Middle frontal gyrus (tissue), 1 donor: ENCODE measurements around the gene STARD10.
A peak's percentile ranks its signal among the peaks of the same experiment; 100 is the strongest.
"Not testable (repeated sequence)": the region's sequence is repeated elsewhere in the genome, so short reads cannot be mapped to it uniquely, and the experiment has no call there.

Source experiments
- DNase-seq: peaks from one replicate; pipeline ENCODE4 v3.0.0-alpha.2; 2015; ENCODE audit warnings: low spot score; ENCODE audit errors: extremely low spot score

STARD10 gene

GRCh38 chr11:72826191-72826941, 32.5 kb upstream of the STARD10 start:
- no peak for DNase-seq

DNA sequence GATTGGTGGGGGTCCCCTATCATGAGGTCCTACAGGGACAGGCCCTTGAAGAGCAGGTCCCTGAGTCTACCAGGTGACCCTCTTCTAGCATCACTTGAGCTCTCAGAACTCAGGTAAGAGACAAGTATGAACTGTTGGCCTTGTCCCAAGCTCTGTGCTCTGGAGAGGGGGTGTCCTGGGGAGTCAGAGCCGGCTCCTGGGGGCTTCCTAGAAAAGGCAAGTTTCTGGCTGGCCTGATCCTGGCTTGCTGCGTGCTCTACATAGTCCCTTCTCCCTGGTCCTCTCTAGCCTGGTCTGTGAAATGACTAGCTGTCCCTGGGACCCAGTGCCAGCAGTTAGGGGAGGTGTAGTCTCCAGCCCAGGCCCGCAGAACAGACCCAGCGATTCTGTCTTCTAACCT, 31.8 kb upstream of the STARD10 start:
- DNase-seq = no peak

DNA sequence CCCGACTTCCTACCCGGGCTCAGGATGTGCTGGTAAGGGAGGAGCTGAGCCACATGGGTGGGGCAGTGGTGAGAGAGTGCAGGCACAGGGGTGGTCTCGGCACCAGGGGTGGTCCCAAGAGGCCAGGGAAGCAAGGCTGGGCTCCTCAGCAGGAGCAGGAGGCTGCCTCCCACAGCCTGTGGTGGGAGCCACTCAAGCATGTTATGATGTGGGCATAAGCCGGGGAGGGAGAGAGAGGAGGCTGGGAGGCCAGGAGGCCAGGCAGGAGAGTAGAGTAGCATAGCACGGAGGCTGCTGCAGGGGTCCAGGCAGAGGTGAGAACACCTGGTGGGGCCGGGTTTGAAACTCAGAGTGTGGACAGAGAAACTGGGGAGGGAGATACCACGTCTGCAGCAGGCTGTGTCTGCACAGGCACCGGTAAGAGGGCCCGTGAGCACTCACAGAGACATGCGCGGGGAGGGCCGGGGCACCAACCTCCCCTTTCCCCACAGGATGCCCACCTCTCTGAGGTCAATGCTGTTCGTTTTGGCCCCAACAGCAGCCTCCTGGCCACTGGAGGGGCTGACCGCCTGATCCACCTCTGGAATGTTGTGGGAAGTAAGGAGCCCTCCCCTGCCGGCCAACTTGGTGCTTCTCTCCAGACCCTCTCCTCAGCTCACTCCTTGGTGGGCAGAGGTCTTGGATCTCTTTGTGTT, 31.1 kb upstream of the STARD10 start:
- no peak for DNase-seq

- no peak for DNase-seq
These were observed 30.2 kb upstream of the STARD10 start for GRCh38 chr11:72824020-72824419.

DNA sequence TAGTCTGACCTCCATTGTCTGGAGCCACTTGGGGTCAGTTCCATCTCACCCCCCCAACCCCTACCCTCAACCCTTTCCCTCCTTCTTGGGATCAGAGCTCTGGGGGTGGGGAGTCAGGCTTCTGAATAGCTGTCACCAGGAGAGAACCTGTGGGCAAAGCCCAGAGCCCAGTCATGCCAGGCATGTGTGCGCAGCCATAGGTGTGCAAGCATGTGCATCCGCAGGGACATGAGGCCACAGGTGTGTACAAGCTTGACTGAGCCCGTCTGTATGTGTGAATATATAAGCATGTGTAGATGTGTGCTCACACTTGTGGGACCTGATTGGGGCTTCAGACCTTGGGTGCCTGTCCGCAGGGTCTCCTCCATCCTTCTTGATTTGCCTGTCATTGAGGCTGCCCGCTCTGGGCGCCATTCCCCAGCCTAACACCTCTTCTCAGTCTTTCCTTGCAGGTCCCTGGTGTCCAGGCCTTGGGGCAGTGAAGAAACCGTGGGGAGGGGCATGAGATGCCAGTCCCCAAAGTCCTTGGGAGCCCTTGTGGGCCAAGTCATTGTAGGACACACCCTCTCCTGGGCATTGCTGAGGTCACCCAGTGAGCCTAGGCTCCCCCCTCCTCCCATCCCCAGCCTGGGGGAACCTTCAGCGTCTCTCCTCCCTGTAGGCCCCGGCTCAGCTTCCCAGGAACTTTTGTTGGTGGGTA, 29.4 kb upstream of the STARD10 start:
- no peak for DNase-seq

DNA sequence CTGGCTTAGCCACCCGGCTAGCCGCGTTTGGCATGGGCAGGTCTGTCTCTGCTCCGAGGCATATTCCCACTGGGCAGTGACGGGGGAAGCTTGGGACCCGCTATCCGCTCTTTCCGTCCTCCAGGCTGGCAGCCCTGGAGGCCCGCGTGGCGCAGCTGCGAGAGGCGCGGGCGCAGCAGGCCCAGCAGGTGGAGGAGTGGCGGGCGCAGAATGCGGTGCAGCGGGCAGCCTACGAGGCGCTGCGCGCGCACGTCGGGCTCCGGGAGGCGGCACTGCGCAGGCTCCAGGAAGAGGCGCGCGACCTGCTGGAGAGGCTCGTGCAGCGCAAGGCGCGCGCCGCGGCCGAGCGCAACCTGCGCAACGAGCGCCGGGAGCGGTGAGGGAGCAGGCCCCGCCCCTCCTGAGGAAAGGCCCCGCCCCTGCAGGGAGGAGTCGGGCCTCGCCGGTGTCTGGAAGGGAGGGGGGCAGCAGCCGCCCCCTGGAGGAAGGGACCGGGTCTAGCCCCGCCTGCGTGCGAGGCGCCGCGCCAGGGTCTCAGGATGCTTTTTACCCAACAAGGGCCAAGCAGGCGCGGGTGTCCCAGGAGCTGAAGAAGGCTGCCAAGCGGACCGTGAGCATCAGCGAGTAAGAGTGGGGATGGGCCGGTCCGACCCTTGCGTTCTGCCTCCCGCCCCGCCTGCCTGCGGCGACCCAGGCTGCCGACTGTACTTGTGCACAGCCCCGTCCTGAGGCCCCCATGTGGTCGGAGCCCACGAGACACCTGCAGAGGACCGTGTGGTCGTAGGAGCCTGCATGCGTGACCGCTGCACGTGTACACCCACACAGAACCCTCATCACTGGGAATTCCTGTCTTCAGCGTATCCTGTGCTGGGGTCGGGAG, 28.3 kb upstream of the STARD10 start:
- DNase-seq = peak; percentile 80

DNA sequence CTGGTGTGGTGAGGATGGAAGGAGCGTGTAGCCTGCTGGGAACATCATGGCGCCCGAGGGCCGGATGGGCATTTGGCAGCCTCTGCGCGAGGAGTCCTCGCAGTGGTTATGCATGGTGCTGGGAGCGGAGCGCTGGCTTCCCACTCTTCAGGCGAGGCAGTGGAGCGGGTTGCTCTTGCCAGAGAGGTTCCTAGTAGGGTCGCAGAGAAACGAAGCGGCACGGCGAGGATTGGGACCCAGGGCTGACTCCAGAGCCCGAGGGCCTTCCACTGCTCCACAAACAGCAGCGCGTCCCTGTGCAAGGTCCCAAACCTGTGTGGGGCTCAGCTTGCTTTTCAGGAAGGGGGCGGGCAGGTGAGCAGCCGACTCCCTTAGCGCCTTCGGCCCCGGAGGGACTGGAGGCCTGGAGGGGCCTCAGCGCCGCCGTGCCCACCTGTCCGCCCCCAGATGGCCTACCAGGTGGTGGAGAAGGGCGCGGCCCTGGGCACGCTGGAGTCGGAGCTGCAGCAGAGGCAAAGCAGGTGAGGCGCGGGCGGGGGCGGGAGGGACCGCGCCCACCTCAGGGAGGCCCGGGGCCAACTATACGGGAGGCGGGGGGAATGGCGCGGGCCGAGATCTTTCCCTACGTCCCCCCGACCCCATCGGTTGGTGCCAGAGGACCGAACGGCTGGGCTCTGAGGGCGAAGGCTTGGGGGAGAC, 27.5 kb upstream of the STARD10 start:
- DNase-seq = no peak

DNA sequence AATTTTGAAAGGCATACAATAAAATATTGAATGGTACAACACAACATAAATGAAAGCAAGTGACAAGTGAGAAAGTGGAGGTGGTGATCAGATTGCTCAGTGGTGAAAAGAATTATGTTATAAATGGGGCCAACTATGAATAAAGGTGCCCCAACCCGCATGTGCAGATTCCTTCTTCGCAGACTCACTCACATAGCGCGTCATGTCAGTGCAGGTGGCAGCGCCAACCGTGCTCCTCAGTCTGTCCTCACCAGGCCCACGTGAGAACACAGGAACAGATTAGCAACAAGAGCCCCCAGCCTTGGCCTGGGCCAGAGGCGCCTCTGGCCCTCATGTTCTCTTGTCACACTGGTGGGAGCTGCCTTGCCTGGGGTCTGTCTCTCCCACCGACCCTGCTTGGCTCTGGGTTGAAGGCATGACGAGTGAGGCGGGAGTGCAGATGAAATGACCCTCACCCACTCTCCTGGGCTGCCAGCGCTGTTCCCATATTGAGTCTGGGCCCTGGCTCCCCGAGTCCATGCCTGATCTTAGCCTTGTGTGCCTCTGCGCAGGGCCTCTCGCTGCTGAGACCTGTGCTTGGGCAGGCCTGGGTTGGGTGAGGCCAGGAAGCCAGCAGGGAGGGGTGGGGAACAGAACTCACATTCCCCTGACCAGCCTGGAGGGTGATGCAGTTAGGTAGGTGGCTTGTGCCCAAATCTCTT, 26.7 kb upstream of the STARD10 start:
- no peak for DNase-seq

- DNase-seq = no peak
These were observed 25.1 kb upstream of the STARD10 start for GRCh38 chr11:72818971-72819370.

DNA sequence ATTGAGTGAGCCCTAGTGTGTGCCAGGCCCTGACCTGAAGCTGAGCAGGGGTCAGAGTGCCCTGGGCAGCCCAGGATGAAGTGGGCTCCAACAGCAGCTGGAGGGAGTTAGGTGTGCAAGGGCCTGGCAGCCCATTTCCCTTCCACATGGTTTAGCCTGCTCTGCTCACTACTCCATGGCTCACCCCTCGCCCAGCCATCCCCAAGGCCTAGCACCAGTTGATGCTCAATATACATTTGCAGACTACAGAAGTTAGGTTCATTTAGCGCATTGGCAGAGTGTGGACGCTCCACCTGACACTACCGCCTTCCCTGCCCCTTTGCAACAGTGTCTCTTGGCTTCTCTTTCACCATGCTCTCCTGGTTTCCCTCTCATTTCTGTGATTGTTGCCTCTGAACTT, 24.1 kb upstream of the STARD10 start:
- no peak for DNase-seq

- no peak for DNase-seq
These were observed 22.6 kb upstream of the STARD10 start for GRCh38 chr11:72816404-72816990.

GRCh38 chr11:72815110-72815618, 21.3 kb upstream of the STARD10 start:
- no peak for DNase-seq

DNA sequence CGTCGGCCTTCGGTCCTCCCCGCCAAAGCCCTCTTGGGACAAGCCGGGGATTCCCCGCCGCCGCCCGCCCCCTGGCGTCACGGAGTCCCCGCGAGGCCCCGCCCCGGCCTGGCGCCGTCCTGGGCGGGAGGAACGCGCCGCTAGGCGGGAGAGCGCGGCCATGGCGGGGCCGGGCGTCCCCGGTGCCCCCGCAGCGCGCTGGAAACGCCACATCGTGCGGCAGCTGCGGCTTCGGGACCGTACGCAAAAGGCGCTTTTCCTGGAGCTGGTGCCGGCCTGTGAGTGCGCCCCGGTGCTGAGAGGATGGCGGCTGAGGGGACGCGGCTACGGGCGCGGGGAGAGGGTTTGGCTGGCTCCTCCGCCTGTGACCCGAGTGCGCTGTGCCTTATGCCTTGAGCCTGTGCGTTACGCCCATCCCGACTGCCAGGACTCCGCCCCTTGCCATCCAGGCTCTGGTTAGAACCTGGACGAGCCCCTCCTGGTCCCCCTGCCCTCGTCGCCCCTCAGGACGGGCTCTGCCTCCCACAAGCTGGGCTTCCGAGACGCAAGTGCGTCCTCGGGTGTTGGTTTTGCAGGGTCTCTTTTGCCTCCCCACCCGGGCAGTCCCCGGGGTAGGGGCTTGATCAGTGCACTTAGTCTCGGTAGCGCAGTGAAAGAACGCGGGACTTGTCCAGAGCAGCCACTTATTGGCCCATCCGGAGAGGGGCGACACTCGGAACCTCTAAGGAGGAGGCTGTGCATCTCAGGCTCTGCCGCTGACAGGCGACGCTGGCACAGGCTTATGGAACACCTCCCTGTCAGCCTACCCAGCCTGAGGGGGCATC, 20.7 kb upstream of the STARD10 start, which contains the start of gene ATG16L2:
Gene ATG16L2, plus strand, starts transcription at position 126 of the 824 bp plus-strand sequence. Its CDS starts 35 bp downstream, at position 161.
- DNase-seq = peak; percentile 79

DNA sequence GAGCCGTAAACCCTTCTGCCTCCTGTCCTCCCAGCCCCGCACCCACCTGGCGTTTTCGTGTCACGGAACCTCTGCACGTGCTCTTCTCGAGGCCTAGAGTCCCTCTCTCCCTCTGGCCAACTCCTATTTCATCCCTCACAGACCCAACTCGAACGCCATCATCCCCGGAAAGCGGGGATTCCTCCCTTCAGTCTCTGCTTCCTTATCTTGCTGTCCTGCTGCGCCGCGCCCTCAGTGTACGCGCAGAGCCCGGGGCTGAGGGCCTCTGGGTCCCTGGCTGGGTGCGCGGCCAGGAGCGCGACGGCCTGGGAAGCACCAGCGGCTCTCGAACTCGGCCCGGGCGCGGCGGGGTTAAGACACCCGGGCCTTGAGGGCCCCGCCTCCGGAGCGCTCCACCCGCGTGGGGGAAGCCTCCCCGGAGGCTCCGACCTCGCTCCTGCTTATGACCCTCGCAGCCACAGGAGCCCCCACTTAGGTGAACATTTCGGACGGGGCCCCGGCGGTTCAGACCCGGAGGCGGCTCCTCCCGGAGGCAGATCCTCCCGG, 20.0 kb upstream of the STARD10 start:
- peak; percentile 74 for DNase-seq

DNA sequence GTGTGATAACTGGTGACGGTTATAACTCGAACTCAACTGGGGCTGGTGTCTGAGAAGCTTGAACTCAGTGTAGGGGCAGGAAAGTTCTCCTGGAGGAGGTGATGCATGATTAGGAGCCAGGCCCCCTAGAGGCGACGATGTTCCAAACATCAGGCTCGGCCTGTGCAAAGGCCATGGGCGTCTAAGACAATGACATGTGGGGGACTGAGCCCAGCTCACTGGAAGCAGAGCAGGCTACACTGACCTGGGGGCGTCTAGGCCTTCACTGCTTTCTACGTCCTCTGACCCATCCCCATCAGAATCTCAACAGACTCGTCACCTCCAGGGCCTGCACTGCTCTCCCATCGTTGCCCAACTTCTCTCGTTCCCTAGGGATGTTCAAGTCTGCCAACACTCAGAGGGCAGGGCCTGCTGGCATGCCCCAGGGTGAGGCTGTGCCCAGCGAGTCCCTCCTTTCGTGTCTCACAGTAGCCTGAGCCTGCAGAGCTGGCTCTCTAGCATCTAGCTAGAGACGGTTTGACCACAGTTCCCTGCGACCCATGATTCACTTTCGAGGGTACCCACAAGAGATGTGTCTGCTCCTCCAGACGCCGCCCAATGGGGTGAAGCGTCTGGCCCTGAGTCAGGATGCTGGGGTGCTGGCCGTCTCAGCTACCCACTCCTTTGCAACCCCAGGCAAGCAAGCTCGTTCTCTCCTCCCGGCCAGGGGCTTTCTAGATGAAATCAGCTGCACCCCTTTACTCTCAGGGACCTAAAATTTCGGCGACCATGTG, 19.3 kb upstream of the STARD10 start:
- no peak for DNase-seq

DNA sequence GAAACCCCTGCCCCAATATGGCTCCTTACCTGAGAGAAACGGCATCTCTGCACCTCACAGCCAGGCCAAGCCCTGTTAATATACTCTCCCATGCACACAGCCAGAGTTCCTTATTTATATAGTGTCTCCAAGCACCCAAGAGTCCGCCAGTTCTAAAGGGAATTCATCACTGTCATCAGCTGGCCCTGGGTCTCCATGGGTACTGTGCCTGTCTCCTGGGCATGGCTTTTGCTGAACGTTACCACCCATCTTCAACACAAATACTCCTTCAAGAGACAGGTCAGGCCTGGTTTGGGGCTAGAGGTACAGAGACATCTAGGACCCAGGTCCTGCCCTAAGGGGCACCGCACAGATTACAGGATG, 18.7 kb upstream of the STARD10 start:
- DNase-seq = no peak

DNA sequence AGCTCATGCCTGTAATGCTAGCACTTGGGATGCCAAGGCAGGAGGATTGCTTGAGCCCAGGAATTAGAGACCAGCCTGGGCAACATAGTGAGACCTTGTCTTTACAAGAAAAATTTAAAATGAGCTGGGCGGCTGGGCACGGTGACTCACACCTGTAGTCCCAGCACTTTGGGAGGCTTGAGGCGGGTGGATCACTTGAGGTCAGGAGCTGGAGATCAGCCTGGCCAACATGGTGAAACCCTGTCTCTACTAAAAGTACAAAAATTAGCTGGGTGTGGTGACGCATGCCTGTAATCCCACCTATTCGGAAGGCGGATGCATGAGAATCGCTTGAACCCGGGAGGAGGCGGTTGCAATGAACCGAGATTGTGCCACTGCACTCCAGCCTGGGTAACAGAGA, 17.8 kb upstream of the STARD10 start:
- DNase-seq = not testable (repeated sequence)
